GM12874 (cell line): Measurements from ENCODE around the gene LLPH.

ENCODE experiments used
- CTCF ChIP-seq: IDR thresholded peaks from 2 replicates; pipeline ENCODE4 v1.5.1; 2011; ENCODE audit warnings: low read depth, mild to moderate bottlenecking, control low read depth, low read length, moderate library complexity; ENCODE audit not compliant: insufficient read depth

Gene LLPH

GRCh38 chr12:66108386-66108785, 22.2 kb downstream of the LLPH start:
- no peak for TF ChIP-seq CTCF

- peak; percentile 68 for TF ChIP-seq CTCF
These were observed 23.1 kb downstream of the LLPH start for GRCh38 chr12:66107451-66107915.

GRCh38 chr12:66103016-66103913, 27.3 kb downstream of the LLPH start:
- TF ChIP-seq CTCF = peak; percentile 28; the same call in 1 of the 2 replicates

- TF ChIP-seq CTCF = no peak
These were observed 37.8 kb downstream of the LLPH start for GRCh38 chr12:66092559-66093269.

- TF ChIP-seq CTCF = no peak
These were observed 40.4 kb downstream of the LLPH start for GRCh38 chr12:66090157-66090556.

- peak; percentile 67 for TF ChIP-seq CTCF
These were observed 43.1 kb downstream of the LLPH start for GRCh38 chr12:66087365-66087943.

GRCh38 chr12:66085998-66086397, 44.6 kb downstream of the LLPH start:
- no peak for TF ChIP-seq CTCF
